ENCODE measurements around the gene CNOT8.
A peak's percentile ranks its signal among the peaks of the same experiment; 100 is the strongest.
"Not testable (repeated sequence)": the region's sequence is repeated elsewhere in the genome, so short reads cannot be mapped to it uniquely, and the experiment has no call there.

The CNOT8 gene

DNA sequence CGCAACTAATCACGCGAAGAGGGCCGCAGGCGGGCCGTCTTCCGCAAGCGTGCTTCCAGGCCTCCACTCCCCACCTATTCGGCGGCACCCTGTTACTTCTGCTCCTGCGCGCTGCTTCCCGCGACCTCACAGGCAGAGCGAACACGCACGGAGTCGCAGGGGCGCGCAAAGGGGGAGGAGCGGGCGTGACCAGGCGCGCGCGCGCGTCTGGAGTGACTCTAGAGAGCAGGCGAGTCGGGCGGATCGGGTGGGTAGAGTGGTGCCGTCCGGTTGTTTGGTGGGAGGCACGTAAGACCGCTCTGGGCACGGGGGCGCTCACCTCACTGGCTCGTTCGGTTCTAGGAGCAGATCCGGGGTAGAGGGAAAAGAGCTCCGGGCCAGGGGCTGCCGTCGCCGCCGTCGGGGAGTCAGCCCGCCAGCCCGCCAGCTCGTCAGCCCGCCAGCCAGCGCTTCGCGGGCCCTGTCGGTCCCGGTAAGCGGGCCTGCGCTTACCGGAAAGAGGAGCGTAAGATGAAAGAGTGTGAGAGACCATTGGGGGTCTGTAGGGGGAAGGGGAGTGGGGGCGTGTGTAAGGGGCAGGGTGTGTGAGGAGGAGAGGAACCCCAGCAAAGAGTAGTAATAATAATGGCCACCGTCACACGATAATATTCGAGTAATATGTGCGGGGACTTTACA is at the start of gene CNOT8:
Gene CNOT8 (plus strand): TSS at position 331 of the 675 bp plus-strand sequence. CDS start 4,652 bp downstream, outside the sequence.
- DNase-seq (ENCODE audit: low read depth in 2 of 2): peak; percentile 95 to 96

DNA sequence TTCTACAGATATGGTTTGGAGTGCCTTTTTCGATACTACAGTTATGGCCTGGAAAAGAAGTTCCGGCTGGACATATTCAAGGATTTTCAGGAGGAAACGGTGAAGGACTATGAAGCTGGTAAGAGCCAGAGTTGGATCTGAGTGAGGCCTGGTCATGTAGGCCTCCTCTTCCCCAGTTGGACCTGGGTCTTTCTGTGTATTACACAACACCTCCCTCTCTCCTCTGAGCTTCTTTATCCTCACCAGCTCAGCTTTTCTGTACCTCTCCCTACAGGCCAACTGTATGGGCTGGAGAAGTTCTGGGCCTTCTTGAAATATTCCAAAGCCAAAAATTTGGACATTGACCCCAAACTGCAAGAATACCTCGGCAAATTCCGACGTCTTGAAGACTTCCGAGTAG is 47.2 kb upstream of the CNOT8 start:
- no peak for DNase-seq (ENCODE audit: low read depth in 2 of 2)

GRCh38 chr5:154811653-154812465 is 46.6 kb upstream of the CNOT8 start:
- DNase-seq (ENCODE audit: low read depth in 2 of 2): peak; percentile 23 to 39

DNA sequence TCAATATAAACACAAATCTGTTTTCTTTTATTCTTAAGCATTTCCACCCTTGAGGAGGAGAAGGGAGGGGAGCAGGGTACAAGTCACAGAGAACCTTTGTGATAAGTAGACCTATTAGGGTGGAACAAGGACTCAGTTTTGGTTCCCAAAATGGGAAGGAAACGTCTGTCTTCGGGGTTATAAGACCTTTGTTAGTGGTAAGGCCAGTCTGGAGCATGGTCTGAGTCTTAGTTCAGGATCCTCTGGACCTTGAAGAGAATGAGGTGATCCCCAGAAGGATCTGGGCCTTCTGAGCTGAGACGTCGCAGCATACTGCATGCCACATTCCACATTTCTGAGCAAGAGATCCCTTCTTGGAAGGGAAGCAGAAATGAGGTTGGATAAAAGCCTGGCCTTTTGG is 45.3 kb upstream of the CNOT8 start:
- DNase-seq (ENCODE audit: low read depth in 2 of 2): no peak

- DNase-seq (ENCODE audit: low read depth in 2 of 2): peak; percentile 8 to 17
Observed at GRCh38 chr5:154813736-154814135, 44.7 kb upstream of the CNOT8 start.

- DNase-seq (ENCODE audit: low read depth in 2 of 2): no peak
Observed at GRCh38 chr5:154815025-154815424, 43.4 kb upstream of the CNOT8 start.

- DNase-seq (ENCODE audit: low read depth in 2 of 2): no peak
Observed at GRCh38 chr5:154815684-154816247, 42.7 kb upstream of the CNOT8 start.

- DNase-seq (ENCODE audit: low read depth in 2 of 2): no peak
Observed at GRCh38 chr5:154816891-154817492, 41.4 kb upstream of the CNOT8 start.

DNA sequence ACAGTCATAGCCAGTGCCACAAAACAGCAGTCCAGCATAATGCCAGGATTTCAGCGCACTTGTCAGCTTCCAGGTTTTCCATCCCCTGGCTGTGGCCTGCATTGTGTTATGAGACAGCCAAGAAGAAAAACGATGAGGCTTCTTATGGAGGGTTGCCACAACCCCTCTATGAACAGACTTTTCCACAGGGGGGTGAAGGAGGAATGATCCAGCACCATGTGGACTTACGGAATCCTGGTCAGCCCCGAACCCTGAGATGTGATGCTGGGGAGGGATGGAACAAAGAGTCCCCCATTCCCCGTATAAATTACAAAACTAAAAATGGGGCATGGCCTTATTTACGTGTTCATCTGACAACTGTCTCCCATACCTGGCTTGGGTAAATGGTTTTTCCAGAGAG is 40.6 kb upstream of the CNOT8 start:
- DNase-seq (ENCODE audit: low read depth in 2 of 2): no peak

DNA sequence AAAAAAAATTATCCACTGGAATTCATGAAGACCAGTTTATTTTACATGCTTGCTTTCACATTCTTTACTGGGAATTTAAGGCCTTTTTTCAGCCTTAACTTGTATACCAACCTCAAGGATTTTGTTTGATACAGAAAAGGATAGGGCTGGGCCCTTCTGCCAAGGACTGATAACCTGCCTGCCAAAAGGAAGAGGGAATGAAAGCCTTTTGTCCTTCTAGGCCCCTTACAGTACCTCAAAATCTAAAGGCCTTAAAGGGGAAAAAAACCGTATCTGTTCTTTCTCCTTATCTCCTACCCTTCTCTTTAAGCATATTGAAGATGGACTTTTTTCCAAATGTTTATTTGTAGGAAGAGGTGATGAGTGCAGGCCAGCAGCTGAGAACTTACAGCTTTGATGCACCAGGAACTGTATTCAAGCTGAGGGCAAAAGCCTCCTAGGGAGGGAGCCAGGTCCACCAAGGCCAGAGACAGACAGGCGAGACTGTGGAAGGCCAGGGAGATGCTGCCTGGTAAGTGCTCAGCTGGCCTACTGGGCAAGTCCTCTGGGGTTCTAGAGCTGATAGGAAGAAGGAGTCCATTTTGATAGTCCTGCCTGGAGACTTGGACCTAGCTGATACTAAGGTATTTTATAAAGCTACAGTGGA is 39.8 kb upstream of the CNOT8 start:
- no peak for DNase-seq (ENCODE audit: low read depth in 2 of 2)

DNA sequence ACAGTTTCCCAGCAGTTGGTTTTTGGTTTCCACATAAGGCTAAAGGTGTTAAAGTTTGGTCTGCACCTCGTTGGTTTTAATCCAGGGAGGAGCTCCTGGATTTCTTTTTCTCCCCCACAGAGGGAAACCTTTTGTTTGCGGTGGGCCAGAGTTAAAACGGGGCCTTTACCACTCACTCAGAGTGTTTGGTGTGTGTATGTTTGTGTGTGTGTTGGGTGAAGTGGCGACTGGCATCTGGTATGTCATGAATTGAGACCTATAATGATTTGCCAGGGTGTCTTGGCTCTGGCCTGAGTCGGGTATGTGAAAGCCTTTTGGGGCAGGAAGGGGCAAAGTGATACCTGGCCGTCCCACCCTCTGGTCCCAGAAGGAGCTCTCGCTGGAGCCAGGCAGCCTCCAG is 38.9 kb upstream of the CNOT8 start:
- DNase-seq (ENCODE audit: low read depth in 2 of 2): no peak

GRCh38 chr5:154820383-154820782 is 38.0 kb upstream of the CNOT8 start:
- DNase-seq (ENCODE audit: low read depth in 2 of 2): no peak

- not testable (repeated sequence) for DNase-seq (ENCODE audit: low read depth in 2 of 2)
Observed at GRCh38 chr5:154822896-154823295, 35.5 kb upstream of the CNOT8 start.

DNA sequence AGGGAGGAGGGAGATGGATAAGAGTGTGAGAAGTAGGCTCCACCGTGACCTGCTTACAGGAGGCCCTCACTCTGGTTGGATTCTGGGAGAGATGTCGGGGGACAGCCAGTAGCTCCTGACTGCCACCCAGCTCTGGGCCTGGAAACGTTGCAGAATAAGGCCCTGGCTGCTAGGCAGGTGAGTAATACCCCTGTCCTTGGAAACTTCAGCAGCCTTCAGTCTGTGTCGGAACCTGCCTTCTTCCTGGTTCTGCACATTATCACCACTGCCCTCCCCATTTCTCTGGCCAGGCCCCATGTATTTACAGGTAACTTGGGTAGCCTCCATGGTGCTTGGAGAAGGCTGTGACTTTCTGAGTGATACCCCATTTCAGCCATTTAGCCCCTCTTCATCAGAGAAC is 34.8 kb upstream of the CNOT8 start:
- DNase-seq (ENCODE audit: low read depth in 2 of 2): no peak

GRCh38 chr5:154824070-154824469 is 34.4 kb upstream of the CNOT8 start:
- no peak for DNase-seq (ENCODE audit: low read depth in 2 of 2)

DNA sequence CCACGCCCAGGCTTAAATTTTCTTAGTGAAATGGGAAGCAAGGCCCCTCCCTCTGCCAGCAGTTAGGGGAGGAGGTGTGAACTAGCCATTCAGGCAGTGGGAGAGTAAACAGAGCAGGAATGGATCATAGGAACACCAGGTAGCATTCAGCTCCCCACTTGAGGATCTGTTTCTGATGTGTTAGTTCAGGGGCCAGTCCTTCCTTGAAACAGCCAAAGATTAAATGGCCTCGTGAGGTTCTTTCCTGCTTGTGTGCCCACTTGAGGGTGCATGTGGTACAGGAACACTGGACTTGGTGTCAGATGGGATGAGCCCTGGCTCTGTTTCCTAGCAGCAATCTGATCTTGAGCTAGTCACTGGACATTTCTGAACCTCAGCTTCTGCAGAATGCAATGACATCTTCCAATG is 29.2 kb upstream of the CNOT8 start:
- DNase-seq (ENCODE audit: low read depth in 2 of 2): no peak

- no peak for DNase-seq (ENCODE audit: low read depth in 2 of 2)
Observed at GRCh38 chr5:154829589-154830218, 28.7 kb upstream of the CNOT8 start.

DNA sequence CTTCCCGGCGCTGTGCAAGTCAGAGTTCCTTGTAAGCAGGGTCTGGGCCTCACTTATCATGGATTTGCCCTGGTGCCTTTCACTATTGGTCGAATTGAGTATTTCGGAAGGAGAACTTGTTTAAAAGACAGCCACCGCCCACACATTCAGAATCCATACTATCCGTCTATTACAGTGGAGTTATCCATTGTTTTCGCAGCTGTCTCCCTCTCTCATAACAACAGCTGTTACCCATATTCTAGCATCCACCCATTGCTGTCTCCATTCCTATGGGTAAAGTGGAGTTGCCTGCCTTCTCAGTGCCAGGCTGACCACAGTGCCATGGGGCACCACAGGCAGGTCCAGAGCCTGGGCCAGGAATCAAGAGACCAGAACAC is 28.2 kb upstream of the CNOT8 start:
- no peak for DNase-seq (ENCODE audit: low read depth in 2 of 2)

GRCh38 chr5:154830596-154830995 is 27.8 kb upstream of the CNOT8 start:
- no peak for DNase-seq (ENCODE audit: low read depth in 2 of 2)

DNA sequence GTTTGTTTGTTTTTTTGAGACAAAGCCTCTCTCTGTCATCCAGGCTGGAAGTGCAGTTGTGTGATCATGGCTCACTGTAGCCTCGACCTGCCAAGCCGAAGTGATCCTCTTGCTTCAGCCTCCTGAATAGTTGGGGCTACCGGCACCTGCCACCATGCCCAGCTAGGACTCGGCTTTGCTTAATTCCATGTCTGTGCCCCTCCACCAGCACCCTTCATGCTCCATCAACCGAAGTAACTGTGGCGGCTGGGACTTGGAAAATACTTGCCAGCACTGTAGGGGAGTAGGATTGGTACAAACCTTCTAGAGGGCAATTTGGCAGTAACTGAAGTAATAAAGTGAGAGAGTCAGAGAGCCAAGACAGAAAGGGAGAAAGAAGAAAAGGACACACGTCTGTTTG is 27.0 kb upstream of the CNOT8 start:
- DNase-seq (ENCODE audit: low read depth in 2 of 2): no peak

DNA sequence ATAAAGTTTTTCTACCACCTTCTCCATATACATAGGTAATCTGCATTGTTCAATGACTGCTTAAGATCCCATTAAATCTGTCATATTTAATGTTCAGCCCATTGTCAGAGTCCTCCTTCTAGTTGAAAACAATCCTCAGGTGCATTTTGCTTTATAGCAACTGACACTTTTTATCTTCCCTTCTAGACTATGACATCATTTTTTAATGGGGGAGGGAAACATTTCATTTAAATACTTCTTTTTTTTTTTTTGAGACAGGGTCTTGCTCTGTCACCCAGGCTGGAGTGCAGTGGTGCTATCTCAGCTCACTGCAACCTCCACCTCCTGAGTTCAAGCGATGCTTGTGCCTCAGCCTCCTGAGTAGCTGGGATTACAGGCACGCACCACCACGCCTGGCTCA is 25.6 kb upstream of the CNOT8 start:
- DNase-seq (ENCODE audit: low read depth in 2 of 2): not testable (repeated sequence)

- DNase-seq (ENCODE audit: low read depth in 2 of 2): no peak
Observed at GRCh38 chr5:154834053-154834452, 24.4 kb upstream of the CNOT8 start.
